GM18499 (cell line): ENCODE measurements around the gene UBE4B.

Source experiments
- ATAC-seq: cut with Tn5 transposase; IDR thresholded peaks from one replicate; pipeline ENCODE4 v1.9.1; 2021; ENCODE audit warnings: moderate number of reproducible peaks; ENCODE audit not compliant: insufficient read depth, unreplicated experiment

UBE4B gene

DNA sequence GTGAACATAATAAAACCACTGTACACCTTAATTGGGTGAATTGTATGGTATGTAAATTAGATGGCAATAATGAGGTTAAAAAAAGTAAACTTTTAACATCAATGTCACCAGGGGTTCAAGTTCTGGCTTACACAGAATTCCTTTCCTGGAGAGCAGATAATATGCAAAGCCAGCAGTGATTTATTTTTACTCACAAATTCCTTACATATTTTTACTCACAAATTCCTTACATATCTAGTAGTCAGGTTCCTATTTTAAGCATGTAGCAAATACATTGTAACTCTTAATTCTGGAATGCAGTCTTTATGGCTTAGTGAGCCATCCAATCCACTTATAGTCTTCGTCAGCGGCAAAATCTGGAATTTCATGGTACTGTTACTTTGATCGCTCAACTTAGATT lies 1.3 kb upstream of the UBE4B start:
- ATAC-seq: no peak

DNA sequence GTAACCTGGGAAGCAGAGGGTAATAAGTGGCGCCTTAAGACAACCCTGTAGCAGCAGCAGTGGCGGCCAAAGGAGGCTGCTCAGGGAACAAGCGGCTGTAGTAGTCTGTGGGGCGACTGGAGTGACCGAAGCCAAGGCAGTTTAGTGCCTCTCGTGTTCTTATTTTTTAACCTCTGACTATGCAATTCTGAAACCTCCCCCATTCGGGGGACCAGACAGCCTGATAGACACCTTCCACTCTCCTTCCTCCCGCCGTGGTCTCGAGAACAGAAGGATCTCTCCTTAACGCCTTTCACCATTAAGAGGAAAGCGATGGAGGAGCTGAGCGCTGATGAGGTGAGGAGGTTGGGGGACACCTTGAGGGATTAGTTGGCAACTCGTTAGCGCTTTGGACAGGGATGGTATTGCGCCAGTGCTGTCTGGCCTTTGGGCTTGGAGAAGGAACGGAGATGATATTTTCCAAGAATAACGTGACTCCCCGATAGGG lies 644 bp downstream of the UBE4B start:
- no peak for ATAC-seq

DNA sequence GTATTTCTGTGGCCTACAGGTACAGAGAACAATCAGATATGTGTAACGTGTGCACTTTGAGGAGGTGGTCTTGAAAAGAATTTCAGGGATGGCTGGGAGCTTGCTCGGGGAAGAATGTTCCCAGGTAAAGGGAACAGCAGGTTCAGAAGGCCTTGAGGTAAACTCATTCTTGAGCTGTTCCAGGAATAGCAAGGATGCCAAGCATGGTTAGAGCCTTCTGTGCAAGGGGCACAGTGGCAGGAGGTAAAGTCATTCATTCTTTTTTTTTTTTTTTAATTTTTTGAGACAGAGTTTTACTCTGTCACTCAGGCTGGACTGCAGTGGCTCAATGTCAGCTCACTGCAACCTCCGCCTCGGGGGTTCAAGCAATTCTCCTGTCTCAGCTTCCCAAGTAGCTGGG lies 10.0 kb downstream of the UBE4B start:
- ATAC-seq: no peak

DNA sequence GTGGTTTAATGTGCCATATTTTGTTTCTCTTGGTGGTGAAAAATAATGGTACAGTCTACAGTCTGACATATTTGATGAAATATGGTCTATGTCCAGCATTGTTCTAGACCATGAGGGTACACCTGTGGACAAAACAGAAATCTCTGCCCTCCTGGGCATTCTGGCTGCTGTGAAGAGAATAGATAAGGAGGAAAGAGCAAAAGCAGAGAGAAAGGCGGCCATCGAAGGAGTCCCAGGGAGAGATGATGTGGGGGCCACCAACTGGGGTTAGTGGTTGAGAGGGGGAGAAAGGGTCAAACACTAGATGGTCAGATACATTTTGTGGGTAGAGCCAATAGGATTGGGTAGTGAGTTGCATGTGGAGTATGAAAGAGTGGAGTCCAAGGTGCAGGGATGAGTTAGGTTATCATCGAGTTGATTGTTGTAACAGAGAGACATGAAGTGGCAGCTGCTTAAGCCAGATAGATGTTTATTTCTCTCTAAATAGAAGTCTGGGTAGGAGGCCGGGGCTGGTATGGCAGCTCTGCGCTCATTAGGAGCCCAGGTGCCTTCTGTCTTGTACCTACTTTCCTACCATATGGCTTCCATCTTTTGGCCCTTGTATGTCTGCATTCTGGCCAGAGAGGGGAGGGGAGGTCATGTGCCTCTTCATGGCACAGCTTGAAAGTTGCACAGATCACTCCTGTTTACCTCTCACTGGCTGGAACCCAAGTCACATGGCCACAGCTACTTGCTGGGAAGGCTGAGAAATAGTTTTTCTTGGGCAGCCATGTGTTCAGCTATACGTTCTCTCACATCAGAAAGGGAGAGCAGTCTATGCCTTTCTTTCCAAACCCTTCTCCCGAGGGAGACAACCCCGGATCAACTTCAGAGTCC lies 13.0 kb downstream of the UBE4B start:
- no peak for ATAC-seq

DNA sequence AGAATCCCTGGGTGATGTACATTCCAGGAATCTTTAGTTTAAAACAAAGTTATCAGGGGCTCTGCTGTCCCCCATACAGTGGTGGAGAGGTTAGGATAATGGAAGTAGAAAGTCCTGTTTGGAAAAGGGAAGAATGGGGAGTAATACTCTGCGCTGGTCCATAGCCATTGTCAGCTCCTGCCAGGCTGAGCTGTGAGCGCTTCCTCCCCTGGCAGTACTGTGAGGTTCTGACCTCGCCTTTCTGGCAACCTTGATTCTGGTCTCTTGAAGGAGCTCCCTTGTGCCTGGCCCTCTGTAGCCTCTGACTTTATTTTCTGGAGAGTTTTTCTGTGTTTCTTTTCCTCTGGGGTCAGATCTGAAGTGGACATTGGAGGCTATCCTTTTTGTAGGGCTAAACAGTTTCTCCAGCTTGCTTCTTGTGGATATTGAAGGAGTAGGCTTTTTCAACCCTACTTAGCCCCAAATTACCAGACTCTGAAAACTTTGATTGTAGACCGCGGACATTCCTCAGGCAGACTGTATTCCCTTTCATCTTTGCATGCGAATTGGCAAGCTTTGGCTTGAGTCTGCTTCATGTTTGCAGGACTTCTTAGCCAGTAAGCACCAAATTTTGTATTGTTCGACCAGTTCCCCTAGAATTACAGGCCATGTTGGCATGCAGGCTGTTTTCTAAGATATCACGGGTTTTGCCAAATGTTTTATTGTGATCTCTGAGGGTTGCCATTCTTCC lies 13.8 kb downstream of the UBE4B start:
- no peak for ATAC-seq

DNA sequence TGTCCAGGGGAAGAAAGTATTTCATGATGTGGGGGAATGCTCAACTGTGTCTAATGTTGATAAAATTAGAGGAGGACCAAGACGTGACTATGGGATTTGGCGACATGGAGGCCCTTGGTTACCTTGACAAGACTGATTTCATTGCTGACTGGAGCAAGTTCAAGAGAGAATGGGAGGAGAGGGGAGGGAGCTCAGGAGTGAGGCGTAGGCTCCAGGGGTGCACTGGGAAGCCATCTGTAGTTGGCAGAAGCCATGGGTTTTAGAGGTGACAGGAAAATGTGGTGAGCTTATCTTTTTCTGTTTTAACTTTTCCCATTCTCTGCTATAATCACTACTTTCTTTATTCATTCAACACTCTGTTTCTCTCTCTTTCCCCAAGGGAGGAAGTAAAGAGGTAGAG lies 15.8 kb downstream of the UBE4B start:
- ATAC-seq: no peak

DNA sequence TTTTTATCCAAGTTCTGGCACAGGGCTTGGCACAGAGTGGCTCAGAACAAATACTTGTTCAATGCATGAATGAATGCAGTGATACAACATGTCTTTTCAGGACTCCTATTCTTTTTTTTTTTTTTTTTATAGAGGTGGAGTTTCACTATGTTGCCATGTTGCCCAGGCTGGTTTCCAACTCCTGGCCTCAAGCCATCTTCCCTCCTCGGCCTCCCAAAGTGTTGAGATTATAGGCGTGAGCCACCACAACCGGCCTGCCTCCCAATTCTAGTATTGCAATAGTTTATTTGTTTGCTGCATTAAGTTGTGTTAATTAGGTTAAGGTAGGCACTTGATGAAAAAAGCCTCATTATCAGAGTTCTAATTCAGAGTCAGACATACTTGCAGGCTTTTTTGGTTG lies 17.9 kb downstream of the UBE4B start:
- ATAC-seq: no peak

DNA sequence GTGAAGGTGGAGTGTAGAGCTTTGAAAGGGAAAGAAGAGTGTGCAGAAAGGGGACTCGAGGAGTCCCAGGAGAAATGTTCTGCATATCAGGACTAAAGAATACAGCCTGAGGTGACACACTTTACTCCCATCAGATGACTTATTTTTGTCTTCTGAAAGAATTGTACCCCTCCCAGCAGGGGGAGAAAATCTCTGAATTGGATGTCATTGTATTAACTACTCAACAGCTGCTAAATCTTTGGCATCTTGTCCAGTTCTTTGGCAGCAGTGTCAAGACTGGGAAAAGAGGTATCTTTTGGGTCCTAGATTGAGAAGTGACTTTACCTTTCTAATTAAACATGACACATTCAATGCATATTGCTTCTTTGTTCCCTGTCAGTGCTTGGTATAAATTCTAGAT lies 18.9 kb downstream of the UBE4B start:
- no peak for ATAC-seq

DNA sequence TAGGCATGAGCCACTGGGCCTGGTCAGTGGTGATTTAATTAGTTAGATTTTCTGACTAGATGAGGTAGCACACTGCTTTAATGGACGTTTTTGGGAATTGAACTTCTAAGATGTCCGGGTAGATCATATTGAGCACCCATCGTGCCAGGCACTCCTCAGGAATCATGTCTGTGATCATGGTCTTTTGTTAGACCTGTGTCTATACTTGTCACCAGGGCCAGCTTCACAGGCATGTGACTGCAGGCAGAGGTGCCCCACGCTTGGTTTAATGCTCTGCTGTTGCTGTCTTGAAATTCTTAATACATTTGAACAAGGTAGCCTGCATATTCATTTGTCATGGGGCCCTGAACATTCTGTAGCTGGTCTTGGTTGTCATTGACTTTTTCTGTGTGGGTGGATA lies 19.6 kb downstream of the UBE4B start:
- ATAC-seq: no peak

DNA sequence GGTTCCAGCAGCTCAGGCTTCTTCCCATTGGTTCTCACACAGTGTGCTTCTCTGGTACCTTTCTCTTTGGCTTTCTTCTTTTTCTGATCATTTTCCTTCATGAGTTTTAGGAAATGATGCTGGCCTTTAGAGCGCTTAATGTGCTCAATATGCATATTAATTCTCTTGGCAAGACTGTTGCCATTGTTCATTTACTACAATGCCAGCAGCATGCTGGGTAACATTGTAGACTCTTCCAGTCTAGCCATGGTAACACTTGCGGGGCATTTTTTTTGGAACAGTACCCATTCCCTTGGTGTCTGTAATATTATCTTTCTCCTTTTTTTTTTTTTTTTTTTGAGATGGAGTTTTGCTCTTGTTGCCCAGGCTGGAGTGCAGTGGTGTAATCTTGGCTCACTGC lies 21.7 kb downstream of the UBE4B start:
- no peak for ATAC-seq

DNA sequence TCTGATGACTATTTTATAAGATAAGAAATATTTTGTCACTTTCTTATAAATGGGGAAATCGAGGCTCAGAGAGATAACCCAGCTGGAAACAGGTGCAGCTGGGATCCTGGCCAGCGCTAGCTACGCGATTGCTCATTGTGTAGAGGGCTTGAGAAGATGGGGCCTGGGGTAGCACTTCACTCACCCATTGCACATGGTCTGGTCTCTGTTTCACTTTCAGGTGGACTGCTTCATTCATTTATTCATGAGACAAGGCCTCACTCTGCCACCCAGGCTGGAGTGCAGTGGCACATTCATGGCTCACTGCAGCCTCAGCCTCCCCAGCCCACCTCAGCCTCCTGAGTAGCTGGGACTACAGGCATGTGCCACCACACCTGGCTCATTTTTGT lies 23.8 kb downstream of the UBE4B start:
- ATAC-seq: no peak

DNA sequence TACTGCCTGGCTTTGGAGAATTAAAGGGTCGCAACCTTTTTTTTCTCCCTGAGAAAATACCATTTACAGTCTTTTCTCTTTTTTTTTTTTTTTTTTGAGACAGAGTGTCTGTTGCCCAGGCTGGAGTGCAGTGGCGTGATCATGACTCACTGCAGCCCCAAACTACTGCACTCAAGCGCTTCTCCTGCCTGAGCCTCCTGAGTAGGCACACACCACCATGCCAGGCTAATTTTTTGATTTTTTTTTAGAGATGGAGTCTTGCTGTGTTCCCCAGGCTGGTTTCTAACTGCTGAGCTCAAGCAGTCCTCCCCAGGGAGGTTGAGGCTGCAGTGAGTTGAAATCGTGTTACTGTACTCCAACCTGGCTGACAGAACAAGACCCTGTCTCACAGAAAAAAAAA lies 24.6 kb downstream of the UBE4B start:
- no peak for ATAC-seq

DNA sequence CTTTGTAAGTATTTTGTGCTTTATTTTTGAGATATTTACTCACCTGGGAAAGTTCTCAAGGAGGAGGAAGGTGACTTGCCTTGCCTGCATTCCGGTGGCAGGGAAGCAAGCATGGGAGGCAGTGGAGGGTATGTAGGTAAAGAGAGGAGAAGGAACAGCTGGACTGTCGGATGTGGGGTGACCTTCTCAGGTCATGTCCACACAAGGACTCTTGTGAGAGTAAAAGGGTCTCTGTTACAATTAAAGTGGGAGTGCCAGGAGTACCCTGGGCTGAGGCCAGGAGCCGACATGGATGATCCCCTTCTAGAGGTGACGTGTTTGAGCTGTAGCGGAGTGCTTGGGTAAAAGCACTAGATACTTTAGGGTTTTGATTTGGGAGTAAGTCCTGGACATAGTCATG lies 25.0 kb downstream of the UBE4B start:
- no peak for ATAC-seq

DNA sequence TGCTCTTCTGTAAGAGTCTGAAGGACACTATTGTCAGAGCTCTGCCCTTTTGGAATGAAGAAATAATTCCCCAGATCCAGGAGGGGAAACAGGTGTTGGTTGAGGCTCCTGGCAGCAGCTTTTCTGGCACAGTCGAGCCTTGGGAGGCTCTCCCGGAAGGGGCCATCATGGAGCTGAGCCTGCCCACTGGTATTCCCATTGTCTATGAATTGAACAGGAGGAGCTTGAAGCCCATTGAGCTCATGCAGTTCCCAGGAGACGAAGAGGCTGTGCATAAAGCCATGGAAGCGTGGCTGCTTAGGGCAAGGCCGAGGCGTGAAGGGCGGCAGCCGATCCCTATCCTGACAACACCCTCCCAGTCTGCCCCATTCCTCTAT lies 26.6 kb downstream of the UBE4B start:
- ATAC-seq: no peak

DNA sequence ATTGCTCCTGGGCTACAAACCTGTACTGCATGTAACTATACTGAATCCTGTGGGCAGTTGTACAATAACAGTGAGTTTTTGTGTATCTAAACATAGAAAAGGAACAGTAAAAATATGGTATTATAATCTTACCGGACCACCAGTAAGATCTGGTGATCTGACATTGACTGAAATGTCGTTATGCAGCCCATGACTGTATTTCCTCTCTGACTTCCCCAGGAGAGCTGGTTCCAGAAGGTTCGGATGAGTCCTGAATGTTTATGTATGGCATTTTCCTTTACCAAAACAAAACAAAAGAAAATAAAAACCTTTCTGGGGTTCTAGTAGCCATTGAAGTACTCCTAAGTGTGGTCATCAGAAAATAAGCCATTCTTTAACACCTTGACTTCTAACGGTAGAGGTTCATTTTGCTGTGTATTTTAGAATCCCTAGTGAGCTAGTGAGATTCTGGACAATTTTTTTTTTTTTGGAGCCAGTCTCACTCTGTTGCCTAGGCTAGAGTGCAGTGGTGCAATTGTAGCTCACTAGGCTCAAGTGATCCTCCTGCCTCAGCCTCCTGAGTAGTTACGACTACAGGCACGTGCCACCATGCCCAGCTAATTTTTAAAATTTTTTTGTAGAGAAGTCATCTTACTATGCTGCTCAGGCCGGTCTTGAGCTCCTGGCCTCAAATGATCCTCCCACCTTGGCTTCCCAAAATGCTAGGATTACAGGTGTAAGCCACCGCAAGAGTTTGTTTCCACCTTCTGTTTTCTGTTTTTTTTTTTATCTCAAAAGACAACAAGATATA lies 27.7 kb downstream of the UBE4B start:
- no peak for ATAC-seq

DNA sequence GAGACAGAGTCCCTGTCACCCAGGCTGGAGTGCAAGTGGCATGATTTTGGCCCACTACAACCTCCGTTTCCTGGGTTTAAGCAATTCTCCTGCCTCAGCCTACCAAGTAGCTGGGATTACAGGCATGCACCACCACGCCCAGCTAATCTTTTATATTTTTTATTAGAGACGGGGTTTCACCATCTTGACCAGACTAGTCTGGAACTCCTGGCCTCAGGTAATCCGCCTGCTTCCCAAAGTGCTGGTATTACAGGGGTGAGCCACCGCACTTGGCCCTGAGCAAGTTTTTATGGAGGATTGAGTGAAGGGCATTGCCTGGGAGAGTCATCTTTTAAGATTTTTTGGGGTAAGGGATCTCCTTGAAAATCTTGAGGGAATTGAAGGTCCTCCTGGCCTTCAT lies 28.5 kb downstream of the UBE4B start:
- ATAC-seq: no peak

DNA sequence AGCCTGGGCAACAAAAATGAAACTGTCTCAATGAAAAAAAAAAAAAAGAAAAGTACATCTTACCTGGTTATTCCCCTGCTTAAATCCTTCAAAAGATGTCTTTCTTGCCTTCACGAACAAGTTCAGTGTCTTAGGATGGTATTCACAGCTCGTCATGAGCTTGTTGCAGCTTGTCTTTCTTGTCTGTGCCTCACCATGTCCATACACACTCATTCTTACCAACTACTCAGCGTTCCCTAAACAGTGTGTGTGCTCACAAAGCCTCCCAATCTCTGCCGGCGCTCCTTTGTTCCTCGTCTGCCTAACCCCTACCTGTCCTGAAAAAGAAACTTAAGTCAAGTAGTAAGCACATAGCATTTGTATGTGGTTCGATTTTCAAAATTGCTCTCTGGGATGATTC lies 31.1 kb downstream of the UBE4B start:
- no peak for ATAC-seq

DNA sequence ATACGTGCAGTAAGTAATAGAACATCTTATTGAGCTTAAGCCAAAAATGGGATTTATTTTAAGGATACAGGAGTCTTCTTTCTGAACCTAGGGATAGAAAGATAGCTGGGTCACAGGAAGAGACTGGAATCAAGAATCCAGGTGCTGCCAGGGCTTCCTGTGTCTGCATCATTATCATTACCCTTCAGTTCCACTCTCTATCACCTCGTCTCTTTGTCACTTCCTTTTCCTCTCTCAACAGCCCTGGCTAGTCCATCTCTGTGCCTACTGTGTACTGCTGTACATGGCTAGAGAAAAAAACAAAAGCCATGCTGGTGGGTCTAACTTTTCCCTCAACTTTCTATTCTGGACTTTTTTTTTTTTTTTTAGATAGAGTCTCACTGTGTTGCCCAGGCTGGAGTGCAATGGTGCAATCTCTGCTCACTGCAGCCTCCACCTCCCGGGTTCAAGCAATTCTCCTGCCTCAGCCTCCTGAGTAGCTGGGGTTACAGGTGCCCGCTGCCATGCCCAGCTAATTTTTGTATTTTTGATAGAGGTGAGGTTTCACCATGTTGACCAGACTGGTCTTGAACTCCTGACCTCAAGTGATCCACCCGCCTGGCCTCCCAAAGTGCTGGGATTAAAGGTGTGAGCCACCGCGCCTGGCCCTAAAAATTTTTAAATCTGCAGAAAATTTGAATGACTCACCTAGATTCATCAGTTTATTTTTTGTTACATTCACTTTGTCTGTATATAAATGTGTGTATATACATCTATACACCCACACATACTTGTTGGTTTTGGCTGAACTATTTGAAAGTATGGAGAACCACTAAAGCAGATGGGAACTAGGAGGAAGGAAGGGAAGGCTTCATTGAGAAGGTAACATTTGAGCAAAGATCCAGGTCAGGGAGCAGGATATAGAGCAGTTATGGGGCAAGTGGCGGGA lies 31.9 kb downstream of the UBE4B start:
- ATAC-seq: no peak

DNA sequence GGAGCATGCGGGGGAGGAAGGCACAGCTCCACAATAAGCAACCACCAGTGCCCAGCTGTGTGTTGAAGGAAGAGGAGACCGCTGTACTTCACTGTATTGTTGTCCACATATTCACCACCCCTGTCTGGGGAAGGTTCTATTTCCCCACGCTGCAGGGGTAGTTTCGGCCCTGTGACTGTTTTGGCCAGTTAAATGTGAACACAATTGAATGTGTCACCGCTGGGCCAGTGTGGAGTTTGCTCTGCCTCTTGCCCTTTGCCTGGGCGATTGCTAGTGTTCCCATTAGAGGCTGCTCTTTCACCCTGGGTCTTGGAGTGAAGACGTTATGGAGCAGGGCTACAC lies 32.6 kb downstream of the UBE4B start:
- no peak for ATAC-seq

DNA sequence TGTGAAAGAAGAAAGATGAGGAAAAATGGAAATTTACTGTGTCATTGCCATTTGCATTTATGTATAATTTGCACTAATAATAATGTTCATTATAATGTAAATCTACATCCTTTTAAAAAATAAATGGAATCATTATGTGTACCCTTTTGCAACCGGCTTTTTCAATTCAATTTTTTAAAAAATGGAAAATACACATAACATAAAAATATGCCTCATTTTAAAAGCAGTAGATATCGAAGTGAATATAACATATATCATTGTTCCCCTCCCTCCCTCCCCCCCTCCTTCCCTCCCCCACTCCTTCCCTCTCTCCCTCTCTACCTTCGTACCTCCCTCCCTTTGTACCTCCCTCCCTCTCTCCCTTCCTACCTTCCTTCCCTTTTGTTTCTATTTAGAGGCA lies 33.0 kb downstream of the UBE4B start:
- no peak for ATAC-seq
